ENCODE data around the gene GATA3.

Gene GATA3

DNA sequence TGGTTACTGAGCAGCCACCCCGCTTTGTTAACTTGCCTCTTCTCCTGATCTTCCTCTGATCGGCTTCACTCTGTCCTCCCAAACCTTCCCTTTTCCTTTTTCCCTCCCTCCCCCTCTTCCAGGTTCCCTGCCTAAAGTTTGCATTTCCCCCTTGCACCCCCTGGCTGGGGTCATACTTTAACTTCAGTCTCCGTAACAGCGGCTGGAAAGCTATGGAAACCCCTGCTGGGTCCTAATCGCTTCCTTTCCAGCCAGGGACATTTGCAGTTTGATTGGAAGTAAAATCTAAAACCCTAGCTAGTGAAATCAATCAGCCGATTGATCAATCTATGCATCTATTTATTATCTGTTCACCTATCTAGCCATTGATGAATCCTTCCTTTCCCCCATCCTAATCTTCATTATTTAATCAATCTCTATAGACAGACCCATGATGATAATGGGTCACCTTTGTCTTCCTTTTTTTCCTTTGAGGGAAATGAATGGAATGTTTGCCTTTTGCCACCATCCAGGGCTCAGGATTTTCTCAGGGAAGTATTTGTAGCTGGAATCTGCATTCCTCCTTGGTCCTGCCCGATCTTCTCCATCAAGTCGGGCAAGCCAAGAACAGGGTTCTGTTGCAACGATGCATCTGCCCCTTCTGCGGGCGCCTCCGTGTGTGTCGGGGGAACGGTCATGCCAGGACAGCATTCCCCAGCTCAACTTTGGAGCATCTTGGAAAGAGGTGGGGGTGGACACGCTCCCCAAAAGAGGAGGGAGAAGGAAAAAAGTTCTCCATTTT lies 8.8 kb downstream of the GATA3 start:
- Mint-ChIP-seq H3K27me3 (no peaks in the 10 kb centered on the region), H3K4me3 (peak overlapping the region; percentile 98), H3K4me1 (ENCODE audit: low read depth) (peaks cover 87% of the 10 kb centered on the region), H3K27ac (peak overlapping the region; percentile 96), H3K9me3 (ENCODE audit: low read depth) (no peaks in the 10 kb centered on the region), H3K36me3 (peaks cover 36% of the 10 kb centered on the region)

DNA sequence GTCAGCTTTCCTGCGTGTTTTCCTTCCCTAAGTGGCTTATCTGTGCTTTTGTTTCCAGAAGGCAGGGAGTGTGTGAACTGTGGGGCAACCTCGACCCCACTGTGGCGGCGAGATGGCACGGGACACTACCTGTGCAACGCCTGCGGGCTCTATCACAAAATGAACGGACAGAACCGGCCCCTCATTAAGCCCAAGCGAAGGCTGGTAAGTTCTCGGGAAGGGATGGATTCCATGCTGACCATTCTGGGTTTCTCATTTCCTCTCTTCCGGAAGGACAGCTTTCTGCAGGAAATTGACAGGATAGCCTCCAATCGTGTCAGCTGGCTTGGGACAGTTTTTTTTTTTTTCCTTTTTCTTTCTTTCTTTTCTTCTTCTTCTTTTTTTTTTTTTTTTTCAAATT lies 9.4 kb downstream of the GATA3 start:
- no peaks in the 10 kb centered on the region for H3K27me3 Mint-ChIP-seq
- H3K9me3 Mint-ChIP-seq (ENCODE audit: low read depth): no peaks in the 10 kb centered on the region
- H3K4me1 Mint-ChIP-seq (ENCODE audit: low read depth): peaks cover 83% of the 10 kb centered on the region
- peak overlapping the region; percentile 51 for H3K4me3 Mint-ChIP-seq
- H3K36me3 Mint-ChIP-seq: peaks cover 38% of the 10 kb centered on the region
- H3K27ac Mint-ChIP-seq: peak overlapping the region; percentile 81

DNA sequence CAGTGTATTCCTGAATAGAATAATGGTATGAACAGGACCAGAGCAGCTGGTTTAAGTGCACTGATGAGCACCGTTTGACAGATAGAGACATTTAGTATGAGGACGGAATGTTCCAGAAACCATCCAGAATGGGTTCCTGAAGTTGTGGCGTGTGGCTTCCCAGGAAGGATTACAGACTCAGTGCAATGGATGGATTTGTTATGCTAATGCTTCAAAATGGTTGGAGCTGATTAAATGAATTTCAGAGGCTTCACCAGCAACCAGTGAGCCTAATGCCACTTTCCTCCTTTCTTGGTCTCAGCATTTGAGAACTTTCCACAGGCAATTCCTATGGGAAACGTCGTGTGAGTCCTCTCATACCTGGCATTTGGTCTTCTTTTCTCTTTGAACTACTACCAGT lies 9.9 kb downstream of the GATA3 start:
- Mint-ChIP-seq H3K4me1 (ENCODE audit: low read depth) (peaks cover 83% of the 10 kb centered on the region), H3K4me3 (peak overlapping the region; percentile 51), H3K27ac (peak overlapping the region; percentile 81), H3K9me3 (ENCODE audit: low read depth) (no peaks in the 10 kb centered on the region), H3K27me3 (no peaks in the 10 kb centered on the region), H3K36me3 (peaks cover 42% of the 10 kb centered on the region)

DNA sequence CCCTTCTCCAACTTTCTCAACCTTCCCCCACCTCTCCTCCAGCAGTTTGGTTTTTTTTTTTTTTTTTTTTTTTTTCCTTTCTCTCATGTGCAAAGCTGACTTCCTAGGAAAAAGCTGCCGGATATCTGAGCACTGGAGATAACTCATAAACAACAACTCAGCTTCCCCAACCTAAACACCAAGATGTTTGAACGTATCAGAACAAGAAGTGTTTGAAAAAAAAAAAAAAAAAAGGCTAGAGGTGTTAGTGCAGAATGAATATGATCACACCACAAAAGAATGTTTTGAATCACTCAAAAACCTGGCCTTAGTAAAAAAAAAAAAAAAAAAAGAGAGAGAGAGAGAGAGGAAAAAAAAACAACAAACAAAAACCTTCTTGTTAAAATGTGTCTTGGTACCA lies 11.2 kb downstream of the GATA3 start:
- peak overlapping the region; percentile 77 for H3K4me3 Mint-ChIP-seq
- no peaks in the 10 kb centered on the region for H3K27me3 Mint-ChIP-seq
- peaks cover 40% of the 10 kb centered on the region for H3K36me3 Mint-ChIP-seq
- H3K9me3 Mint-ChIP-seq (ENCODE audit: low read depth): no peaks in the 10 kb centered on the region
- H3K27ac Mint-ChIP-seq: peak overlapping the region; percentile 92
- peaks cover 79% of the 10 kb centered on the region for H3K4me1 Mint-ChIP-seq (ENCODE audit: low read depth)

DNA sequence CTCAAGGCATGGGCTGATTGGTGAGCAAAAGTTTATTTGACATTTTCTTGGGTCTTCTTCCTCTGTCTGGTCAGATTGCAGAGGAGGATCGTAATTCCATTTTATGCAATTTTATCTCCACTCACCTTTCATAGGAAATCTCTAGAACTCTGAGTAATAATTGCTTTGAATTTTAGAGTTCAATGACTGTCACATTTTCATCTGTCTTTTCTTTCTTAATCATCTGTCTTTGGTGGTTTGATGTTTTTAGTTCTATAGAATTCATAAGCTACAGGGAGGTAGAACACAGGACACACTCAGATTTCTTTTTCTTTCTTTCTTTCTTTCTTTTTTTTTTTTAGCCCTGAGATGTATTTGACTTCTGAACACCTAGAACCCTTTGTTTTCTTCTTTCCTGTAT lies 11.6 kb downstream of the GATA3 start:
- Mint-ChIP-seq H3K4me1 (ENCODE audit: low read depth) (peaks cover 79% of the 10 kb centered on the region), H3K27me3 (no peaks in the 10 kb centered on the region), H3K4me3 (peak overlapping the region; percentile 77), H3K36me3 (peaks cover 43% of the 10 kb centered on the region), H3K9me3 (ENCODE audit: low read depth) (no peaks in the 10 kb centered on the region), H3K27ac (peak overlapping the region; percentile 92)

DNA sequence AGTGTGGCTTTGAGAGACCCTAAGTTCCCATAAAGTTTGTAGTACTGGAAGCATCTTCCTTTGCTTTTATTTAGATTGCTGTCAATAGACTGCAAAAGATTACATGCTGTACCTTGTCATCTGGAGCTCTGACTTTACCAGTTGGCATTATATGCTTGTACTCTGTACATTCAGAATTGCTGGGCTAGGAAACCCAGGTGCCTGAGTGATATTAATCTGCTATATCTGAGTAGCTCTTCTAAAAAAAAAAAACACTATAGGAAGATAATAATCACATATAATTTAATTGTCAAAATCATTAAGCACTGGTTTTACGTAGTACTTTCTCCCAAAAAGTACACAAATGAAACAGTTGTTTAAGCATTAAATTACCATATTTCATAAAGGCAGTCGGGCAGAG lies 12.3 kb downstream of the GATA3 start:
- peaks cover 44% of the 10 kb centered on the region for H3K36me3 Mint-ChIP-seq
- H3K27ac Mint-ChIP-seq: peak overlapping the region; percentile 92
- H3K4me1 Mint-ChIP-seq (ENCODE audit: low read depth): peaks cover 77% of the 10 kb centered on the region
- H3K4me3 Mint-ChIP-seq: peak overlapping the region; percentile 77
- no peaks in the 10 kb centered on the region for H3K9me3 Mint-ChIP-seq (ENCODE audit: low read depth)
- H3K27me3 Mint-ChIP-seq: no peaks in the 10 kb centered on the region

DNA sequence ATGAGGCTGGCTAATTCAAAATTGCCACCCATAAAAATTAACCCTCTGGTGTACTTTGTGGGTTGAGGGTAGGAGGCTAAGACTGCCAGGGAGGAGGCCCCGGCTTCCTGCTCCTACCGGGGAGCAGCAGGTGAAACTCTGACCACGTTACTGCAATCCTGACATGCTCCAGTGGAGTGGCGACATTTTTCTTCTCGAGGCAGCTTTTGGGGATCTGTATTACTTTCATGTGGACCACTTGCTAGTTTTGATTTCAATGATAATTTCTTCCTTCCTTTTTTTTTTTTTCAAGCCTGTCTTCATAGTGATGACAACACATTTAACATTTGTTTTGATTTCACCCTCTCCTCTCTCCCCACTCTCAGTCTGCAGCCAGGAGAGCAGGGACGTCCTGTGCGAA lies 14.6 kb downstream of the GATA3 start:
- peak overlapping the region; percentile 61 for H3K27ac Mint-ChIP-seq

GRCh38 chr10:8069627-8070026 lies 15.1 kb downstream of the GATA3 start:
- H3K36me3 Mint-ChIP-seq: peaks cover 44% of the 10 kb centered on the region
- peaks cover 76% of the 10 kb centered on the region for H3K4me1 Mint-ChIP-seq (ENCODE audit: low read depth)
- H3K27me3 Mint-ChIP-seq: no peaks in the 10 kb centered on the region
- peak overlapping the region; percentile 46 for H3K4me3 Mint-ChIP-seq
- H3K27ac Mint-ChIP-seq: peak overlapping the region; percentile 34
- no peaks in the 10 kb centered on the region for H3K9me3 Mint-ChIP-seq (ENCODE audit: low read depth)

More for the DNA sequence above, 14.6 kb downstream of the GATA3 start:
- Mint-ChIP-seq H3K27me3 (no peaks in the 10 kb centered on the region), H3K9me3 (ENCODE audit: low read depth) (no peaks in the 10 kb centered on the region), H3K4me1 (ENCODE audit: low read depth) (peaks cover 79% of the 10 kb centered on the region), H3K36me3 (peaks cover 48% of the 10 kb centered on the region), H3K4me3 (peak overlapping the region; percentile 46)

DNA sequence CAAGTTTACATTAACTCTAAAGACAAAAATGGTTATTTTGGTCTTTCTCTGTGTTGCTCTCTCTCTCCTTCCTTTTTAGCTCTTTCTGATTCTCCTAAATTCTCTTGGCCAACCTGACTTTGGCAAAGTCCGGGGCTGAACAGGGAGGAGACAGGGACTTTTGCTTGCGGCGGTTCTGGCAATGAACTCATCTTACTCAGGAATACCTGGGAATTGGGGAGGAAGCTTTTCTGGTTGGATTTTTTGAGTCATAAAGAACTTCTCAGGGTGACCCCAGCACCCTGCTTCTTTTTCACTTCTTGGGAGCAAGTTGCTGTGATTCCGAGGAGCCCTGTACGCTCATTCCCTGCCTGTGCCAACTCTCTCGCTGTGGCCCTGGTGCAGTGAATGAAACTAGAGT lies 16.0 kb downstream of the GATA3 start:
- Mint-ChIP-seq H3K27me3 (no peaks in the 10 kb centered on the region), H3K9me3 (ENCODE audit: low read depth) (no peaks in the 10 kb centered on the region), H3K36me3 (peaks cover 43% of the 10 kb centered on the region), H3K4me1 (ENCODE audit: low read depth) (peaks cover 71% of the 10 kb centered on the region), H3K4me3 (peak overlapping the region; percentile 35), H3K27ac (peak overlapping the region; percentile 72)

- Mint-ChIP-seq H3K4me3 (peak overlapping the region; percentile 57), H3K36me3 (peaks cover 44% of the 10 kb centered on the region), H3K27ac (peak overlapping the region; percentile 72), H3K4me1 (ENCODE audit: low read depth) (peaks cover 68% of the 10 kb centered on the region), H3K27me3 (no peaks in the 10 kb centered on the region), H3K9me3 (ENCODE audit: low read depth) (no peaks in the 10 kb centered on the region)
Measured at GRCh38 chr10:8071006-8071405, 16.5 kb downstream of the GATA3 start.

GRCh38 chr10:8071666-8072065 lies 17.2 kb downstream of the GATA3 start:
- H3K27ac Mint-ChIP-seq: peak overlapping the region; percentile 72

DNA sequence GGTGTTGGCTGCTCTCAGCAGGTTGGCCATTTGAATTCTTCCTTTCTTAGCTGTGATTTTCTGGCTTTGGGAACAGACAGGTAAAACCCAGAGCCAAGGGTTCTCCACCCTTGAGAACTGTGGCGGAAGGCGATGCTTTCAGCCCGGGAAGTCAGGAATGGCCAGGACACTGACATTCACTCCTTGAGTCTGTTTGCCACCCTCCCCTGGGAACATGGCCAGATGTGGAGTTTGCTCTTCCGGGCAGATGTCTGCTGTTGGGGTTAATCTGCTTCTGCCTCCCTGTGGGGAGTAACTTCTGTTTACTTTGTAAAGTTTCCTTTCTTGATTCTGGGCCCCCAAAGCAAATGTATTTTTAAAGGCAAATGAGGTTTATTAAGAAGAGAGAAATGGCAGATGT lies 17.7 kb downstream of the GATA3 start:
- Mint-ChIP-seq H3K36me3 (peaks cover 35% of the 10 kb centered on the region), H3K4me1 (ENCODE audit: low read depth) (peaks cover 56% of the 10 kb centered on the region), H3K27ac (peak overlapping the region; percentile 3), H3K27me3 (no peaks in the 10 kb centered on the region), H3K9me3 (ENCODE audit: low read depth) (no peaks in the 10 kb centered on the region), H3K4me3 (peak overlapping the region; percentile 4)

More at GRCh38 chr10:8071666-8072065, 17.2 kb downstream of the GATA3 start:
- Mint-ChIP-seq H3K9me3 (ENCODE audit: low read depth) (no peaks in the 10 kb centered on the region), H3K4me1 (ENCODE audit: low read depth) (peaks cover 61% of the 10 kb centered on the region), H3K27me3 (no peaks in the 10 kb centered on the region), H3K4me3 (peak overlapping the region; percentile 54), H3K36me3 (peaks cover 40% of the 10 kb centered on the region)

DNA sequence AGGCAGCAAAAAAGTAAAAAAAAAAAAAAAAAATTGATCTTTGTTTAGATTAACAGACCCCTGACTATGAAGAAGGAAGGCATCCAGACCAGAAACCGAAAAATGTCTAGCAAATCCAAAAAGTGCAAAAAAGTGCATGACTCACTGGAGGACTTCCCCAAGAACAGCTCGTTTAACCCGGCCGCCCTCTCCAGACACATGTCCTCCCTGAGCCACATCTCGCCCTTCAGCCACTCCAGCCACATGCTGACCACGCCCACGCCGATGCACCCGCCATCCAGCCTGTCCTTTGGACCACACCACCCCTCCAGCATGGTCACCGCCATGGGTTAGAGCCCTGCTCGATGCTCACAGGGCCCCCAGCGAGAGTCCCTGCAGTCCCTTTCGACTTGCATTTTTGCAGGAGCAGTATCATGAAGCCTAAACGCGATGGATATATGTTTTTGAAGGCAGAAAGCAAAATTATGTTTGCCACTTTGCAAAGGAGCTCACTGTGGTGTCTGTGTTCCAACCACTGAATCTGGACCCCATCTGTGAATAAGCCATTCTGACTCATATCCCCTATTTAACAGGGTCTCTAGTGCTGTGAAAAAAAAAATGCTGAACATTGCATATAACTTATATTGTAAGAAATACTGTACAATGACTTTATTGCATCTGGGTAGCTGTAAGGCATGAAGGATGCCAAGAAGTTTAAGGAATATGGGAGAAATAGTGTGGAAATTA lies 19.4 kb downstream of the GATA3 start:
- H3K36me3 Mint-ChIP-seq: peaks cover 29% of the 10 kb centered on the region
- no peaks in the 10 kb centered on the region for H3K9me3 Mint-ChIP-seq (ENCODE audit: low read depth)
- peak overlapping the region; percentile 27 for H3K4me3 Mint-ChIP-seq
- H3K27ac Mint-ChIP-seq: peak overlapping the region; percentile 67
- H3K27me3 Mint-ChIP-seq: no peaks in the 10 kb centered on the region
- H3K4me1 Mint-ChIP-seq (ENCODE audit: low read depth): peaks cover 54% of the 10 kb centered on the region

DNA sequence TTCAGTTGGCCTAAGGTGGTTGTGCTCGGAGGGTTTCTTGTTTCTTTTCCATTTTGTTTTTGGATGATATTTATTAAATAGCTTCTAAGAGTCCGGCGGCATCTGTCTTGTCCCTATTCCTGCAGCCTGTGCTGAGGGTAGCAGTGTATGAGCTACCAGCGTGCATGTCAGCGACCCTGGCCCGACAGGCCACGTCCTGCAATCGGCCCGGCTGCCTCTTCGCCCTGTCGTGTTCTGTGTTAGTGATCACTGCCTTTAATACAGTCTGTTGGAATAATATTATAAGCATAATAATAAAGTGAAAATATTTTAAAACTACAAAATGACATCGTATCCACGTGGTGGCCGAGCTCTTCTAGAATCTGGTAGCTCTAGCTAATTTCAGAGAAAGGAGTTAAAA lies 20.4 kb downstream of the GATA3 start:
- Mint-ChIP-seq H3K36me3 (peaks cover 25% of the 10 kb centered on the region), H3K4me1 (ENCODE audit: low read depth) (peaks cover 47% of the 10 kb centered on the region), H3K27me3 (no peaks in the 10 kb centered on the region), H3K27ac (no peak overlapping the region), H3K9me3 (ENCODE audit: low read depth) (no peaks in the 10 kb centered on the region), H3K4me3 (no peak overlapping the region)
